Liver (tissue), 9 donors: ENCODE measurements around the gene UBXN1. TPM values are rescaled to one million over a fixed set of nuclear protein-coding genes. Genes with fewer than 3 reads are reported as not detected.

Source experiments
- DNase-seq: peaks from one replicate; pipeline ENCODE4 v3.0.0-alpha.2; 2017; ENCODE audit warnings: low spot score
- H3K27ac ChIP-seq, 2 donors: one replicate each; pipeline ENCODE4 v1.7.0; 2013; ENCODE audit warnings: inconsistent platforms in 2 of 2, low read length in 2 of 2, control low read depth in 1 of 2, low read depth in 1 of 2, mild to moderate bottlenecking in 1 of 2
- H3K27me3 ChIP-seq, 4 donors: one replicate each; pipeline versions ENCODE4 v1.6.1 to v1.7.0; 2013; ENCODE audit warnings: low read length in 3 of 4, inconsistent platforms in 1 of 4, mild to moderate bottlenecking in 1 of 4, moderate library complexity in 1 of 4; ENCODE audit not compliant: control insufficient read depth in 4 of 4, insufficient read depth in 4 of 4
- H3K36me3 ChIP-seq, 4 donors: one replicate each; pipeline versions ENCODE4 v1.6.1 to v1.7.0; 2013; ENCODE audit warnings: low read length in 3 of 4, mild to moderate bottlenecking in 3 of 4, low read depth in 1 of 4, moderate library complexity in 1 of 4; ENCODE audit not compliant: control insufficient read depth in 4 of 4, insufficient read depth in 3 of 4
- H3K4me1 ChIP-seq, 4 donors: one replicate each; pipeline versions ENCODE4 v1.6.1 to v1.7.0; 2013; ENCODE audit warnings: low read length in 3 of 4, mild to moderate bottlenecking in 3 of 4, moderate library complexity in 1 of 4; ENCODE audit not compliant: control insufficient read depth in 4 of 4, insufficient read depth in 4 of 4
- H3K4me3 ChIP-seq, 3 donors: one replicate each; pipeline versions ENCODE4 v1.6.1 to v1.7.0; 2013; ENCODE audit warnings: low read length in 3 of 3, control low read depth in 1 of 3, low read depth in 1 of 3, mild to moderate bottlenecking in 1 of 3
- H3K9ac ChIP-seq, 2 donors: one replicate each; pipeline ENCODE4 v1.7.0; 2013; ENCODE audit warnings: low read length in 2 of 2, mild to moderate bottlenecking in 2 of 2, moderate library complexity in 2 of 2, control low read depth in 1 of 2, low read depth in 1 of 2
- H3K9me3 ChIP-seq, 4 donors: one replicate each; pipeline versions ENCODE4 v1.6.1 to v1.7.0; 2013; ENCODE audit warnings: low read length in 3 of 4; ENCODE audit not compliant: control insufficient read depth in 4 of 4
- FOXA1 ChIP-seq: IDR thresholded peaks from 2 replicates; pipeline ENCODE4 v1.6.1; 2016; ENCODE audit warnings: antibody characterized with exemption
- FOXA2 ChIP-seq: IDR thresholded peaks from 2 replicates; pipeline ENCODE4 v1.6.1; 2016; ENCODE audit warnings: antibody characterized with exemption
- GABPA ChIP-seq, 2 donors: IDR thresholded peaks in 1 of 2; conservative IDR thresholded peaks in 1 of 2; 2 replicates each; pipeline ENCODE4 v1.6.1; 2016; ENCODE audit warnings: antibody characterized with exemption in 2 of 2, mild to moderate bottlenecking in 1 of 2, moderate library complexity in 1 of 2
- HNF4A ChIP-seq, 2 donors: conservative IDR thresholded peaks; 2 replicates each; pipeline ENCODE4 v1.6.1; 2016; ENCODE audit warnings: antibody characterized with exemption in 2 of 2, mild to moderate bottlenecking in 2 of 2
- HNF4G ChIP-seq: IDR thresholded peaks from 2 replicates; pipeline ENCODE4 v1.6.1; 2016; ENCODE audit warnings: antibody characterized with exemption
- JUND ChIP-seq, 2 donors: IDR thresholded peaks; 2 replicates each; pipeline ENCODE4 v1.6.1; 2016; ENCODE audit warnings: antibody characterized with exemption in 2 of 2
- NR2F2 ChIP-seq: IDR thresholded peaks from 2 replicates; pipeline ENCODE4 v1.6.1; 2016; ENCODE audit warnings: antibody characterized with exemption
- RAD21 ChIP-seq, 2 donors: IDR thresholded peaks; 2 replicates each; pipeline ENCODE4 v1.6.1; 2016; ENCODE audit warnings: antibody characterized with exemption in 2 of 2, mild to moderate bottlenecking in 2 of 2
- RXRA ChIP-seq, 2 donors: IDR thresholded peaks; 2 replicates each; pipeline ENCODE4 v1.6.1; 2017 to 2018; ENCODE audit warnings: antibody characterized with exemption in 2 of 2, mild to moderate bottlenecking in 1 of 2
- SP1 ChIP-seq: IDR thresholded peaks from 2 replicates; pipeline ENCODE4 v1.6.1; 2018; ENCODE audit warnings: antibody characterized with exemption, mild to moderate bottlenecking
- TAF1 ChIP-seq: conservative IDR thresholded peaks from 2 replicates; pipeline ENCODE4 v1.6.1; 2016; ENCODE audit warnings: antibody characterized with exemption, mild to moderate bottlenecking
- YY1 ChIP-seq: IDR thresholded peaks from 2 replicates; pipeline ENCODE4 v1.6.1; 2016; ENCODE audit warnings: antibody characterized with exemption, mild to moderate bottlenecking
- WGBS: extraction: QIAGEN DNeasy Blood & Tissue Kit; methylation state at CpG from one replicate; pipeline ENCODE4 v1.1.7; 2013; 5-methylcytosine and 5-hydroxymethylcytosine counted together
- polyA plus RNA-seq, 2 donors: library from polyadenylated mRNA; stranded (reverse) in 1 of 2; unstranded in 1 of 2; fragments of 200-250 nt in 1 of 2; fragments of >200 nt in 1 of 2; fragmentation: Nextera tagmentation in 1 of 2; extraction: Ambion mirVana in 1 of 2; gene quantifications; one replicate each; pipeline versions ENCODE4 v1.2.1 to v1.2.3, GENCODE V29; 2013 to 2015
- total RNA-seq, 2 donors: library from RNA; depleted of rRNA; stranded (reverse); fragments of >200 nt; gene quantifications; one replicate each; pipeline ENCODE4 v1.2.3, GENCODE V29; 2014
- TF ChIP-seq, protein P1 (sequence below): IDR thresholded peaks from 2 replicates; pipeline ENCODE4 v1.6.1; 2016; ENCODE audit warnings: antibody characterized with exemption
- TF ChIP-seq, protein P2 (sequence below): IDR thresholded peaks from 2 replicates; pipeline ENCODE4 v1.6.1; 2016; ENCODE audit warnings: antibody characterized with exemption
- TF ChIP-seq, protein P3 (sequence below): IDR thresholded peaks from 2 replicates; pipeline ENCODE4 v1.6.1; 2016; ENCODE audit warnings: antibody characterized with exemption, mild to moderate bottlenecking
- TF ChIP-seq, protein P4 (sequence below): fragments of 150-350 bp; IDR thresholded peaks from 2 replicates; pipeline ENCODE4 v1.5.1; 2017; ENCODE audit warnings: improper control_type of control experiment, low read depth, low read length; ENCODE audit not compliant: missing input control
- TF ChIP-seq, protein P5 (sequence below): IDR thresholded peaks from 2 replicates; pipeline ENCODE4 v1.6.1; 2016; ENCODE audit warnings: antibody characterized with exemption
- donor health status: healthy.
- donor health status: healthy.
- donor health status: healthy.
- donor health status: healthy.
- donor health status: healthy.

Gene UBXN1
- total and polyA plus RNA-seq, 4 donors = 31.4 to 45.7 (median 41.2) TPM

DNA sequence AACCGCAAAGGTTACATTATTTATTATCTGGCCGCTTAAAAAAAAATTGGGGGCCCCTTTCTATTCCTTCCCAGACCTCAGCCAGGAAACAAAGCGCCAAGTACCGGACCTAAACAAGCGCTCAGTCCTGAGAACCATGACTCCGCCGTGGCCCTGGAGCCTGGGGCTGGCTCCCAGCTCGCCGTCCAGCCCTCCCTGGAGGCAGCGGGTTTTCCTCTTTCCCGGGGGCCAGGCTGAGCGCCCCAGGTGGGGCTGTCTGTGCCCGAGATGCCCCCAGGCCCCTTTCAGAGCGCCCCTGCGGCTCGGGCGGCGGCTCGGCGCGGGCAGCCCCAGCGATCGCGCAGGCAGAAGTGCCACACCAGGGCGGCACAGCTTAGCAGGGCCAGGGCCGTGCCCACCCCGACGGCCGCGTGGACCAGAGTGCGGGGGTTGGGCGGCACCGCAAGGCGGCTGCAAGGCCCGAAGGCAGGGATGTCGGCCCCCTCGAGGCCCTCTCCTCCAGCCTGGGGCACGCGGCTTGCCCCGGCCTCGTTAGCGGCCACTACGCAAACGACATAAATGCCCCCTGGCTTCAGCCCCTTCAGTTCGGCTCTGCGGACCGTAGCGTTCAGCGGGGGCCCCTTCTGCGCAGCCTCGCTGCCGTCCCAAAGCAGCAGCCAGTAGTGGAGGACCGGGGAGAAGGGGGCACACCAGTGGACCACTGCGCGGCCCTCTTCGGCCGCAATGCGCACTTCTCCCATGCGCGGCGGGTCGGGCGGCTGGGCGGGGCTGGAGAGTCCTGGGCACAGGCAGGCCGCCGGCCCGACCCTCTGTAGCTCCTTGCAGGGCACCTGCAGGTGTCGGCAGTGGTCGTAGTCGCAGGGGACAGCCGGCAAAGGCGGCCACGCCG is 8.9 kb upstream of the UBXN1 start:
- Histone ChIP-seq H3K27ac (no peak overlapping the region), H3K9me3 (no peaks in the 10 kb centered on the region), H3K9ac (no peak overlapping the region), H3K4me1 (peaks cover 0 to 8% (median 3%) of the 10 kb centered on the region in 4 donors), H3K36me3 (peaks cover 6 to 22% (median 17%) of the 10 kb centered on the region in 4 donors), H3K4me3 (peak overlapping the region in 1 of 3 donors; percentile 27), H3K27me3 (no peaks in the 10 kb centered on the region)
- TF ChIP-seq, protein P1, sequence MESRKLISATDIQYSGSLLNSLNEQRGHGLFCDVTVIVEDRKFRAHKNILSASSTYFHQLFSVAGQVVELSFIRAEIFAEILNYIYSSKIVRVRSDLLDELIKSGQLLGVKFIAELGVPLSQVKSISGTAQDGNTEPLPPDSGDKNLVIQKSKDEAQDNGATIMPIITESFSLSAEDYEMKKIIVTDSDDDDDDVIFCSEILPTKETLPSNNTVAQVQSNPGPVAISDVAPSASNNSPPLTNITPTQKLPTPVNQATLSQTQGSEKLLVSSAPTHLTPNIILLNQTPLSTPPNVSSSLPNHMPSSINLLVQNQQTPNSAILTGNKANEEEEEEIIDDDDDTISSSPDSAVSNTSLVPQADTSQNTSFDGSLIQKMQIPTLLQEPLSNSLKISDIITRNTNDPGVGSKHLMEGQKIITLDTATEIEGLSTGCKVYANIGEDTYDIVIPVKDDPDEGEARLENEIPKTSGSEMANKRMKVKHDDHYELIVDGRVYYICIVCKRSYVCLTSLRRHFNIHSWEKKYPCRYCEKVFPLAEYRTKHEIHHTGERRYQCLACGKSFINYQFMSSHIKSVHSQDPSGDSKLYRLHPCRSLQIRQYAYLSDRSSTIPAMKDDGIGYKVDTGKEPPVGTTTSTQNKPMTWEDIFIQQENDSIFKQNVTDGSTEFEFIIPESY = no peak
- TF ChIP-seq RXRA (IDR thresholded peaks at IDR 0.05) = no peak
- no peak for TF ChIP-seq GABPA (IDR thresholded peaks at IDR 0.05 in 1 of 2, conservative IDR thresholded peaks at IDR 0.05 in 1 of 2)
- no peak for TF ChIP-seq FOXA1
- no peak for TF ChIP-seq RAD21 (IDR thresholded peaks at IDR 0.05)
- TF ChIP-seq JUND (IDR thresholded peaks at IDR 0.05) = no peak
- no peak for TF ChIP-seq HNF4G
- TF ChIP-seq, protein P2, sequence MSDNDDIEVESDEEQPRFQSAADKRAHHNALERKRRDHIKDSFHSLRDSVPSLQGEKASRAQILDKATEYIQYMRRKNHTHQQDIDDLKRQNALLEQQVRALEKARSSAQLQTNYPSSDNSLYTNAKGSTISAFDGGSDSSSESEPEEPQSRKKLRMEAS = no peak
- TF ChIP-seq YY1 = no peak
- TF ChIP-seq, protein P3, sequence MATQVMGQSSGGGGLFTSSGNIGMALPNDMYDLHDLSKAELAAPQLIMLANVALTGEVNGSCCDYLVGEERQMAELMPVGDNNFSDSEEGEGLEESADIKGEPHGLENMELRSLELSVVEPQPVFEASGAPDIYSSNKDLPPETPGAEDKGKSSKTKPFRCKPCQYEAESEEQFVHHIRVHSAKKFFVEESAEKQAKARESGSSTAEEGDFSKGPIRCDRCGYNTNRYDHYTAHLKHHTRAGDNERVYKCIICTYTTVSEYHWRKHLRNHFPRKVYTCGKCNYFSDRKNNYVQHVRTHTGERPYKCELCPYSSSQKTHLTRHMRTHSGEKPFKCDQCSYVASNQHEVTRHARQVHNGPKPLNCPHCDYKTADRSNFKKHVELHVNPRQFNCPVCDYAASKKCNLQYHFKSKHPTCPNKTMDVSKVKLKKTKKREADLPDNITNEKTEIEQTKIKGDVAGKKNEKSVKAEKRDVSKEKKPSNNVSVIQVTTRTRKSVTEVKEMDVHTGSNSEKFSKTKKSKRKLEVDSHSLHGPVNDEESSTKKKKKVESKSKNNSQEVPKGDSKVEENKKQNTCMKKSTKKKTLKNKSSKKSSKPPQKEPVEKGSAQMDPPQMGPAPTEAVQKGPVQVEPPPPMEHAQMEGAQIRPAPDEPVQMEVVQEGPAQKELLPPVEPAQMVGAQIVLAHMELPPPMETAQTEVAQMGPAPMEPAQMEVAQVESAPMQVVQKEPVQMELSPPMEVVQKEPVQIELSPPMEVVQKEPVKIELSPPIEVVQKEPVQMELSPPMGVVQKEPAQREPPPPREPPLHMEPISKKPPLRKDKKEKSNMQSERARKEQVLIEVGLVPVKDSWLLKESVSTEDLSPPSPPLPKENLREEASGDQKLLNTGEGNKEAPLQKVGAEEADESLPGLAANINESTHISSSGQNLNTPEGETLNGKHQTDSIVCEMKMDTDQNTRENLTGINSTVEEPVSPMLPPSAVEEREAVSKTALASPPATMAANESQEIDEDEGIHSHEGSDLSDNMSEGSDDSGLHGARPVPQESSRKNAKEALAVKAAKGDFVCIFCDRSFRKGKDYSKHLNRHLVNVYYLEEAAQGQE = no peak
- TF ChIP-seq SP1 = no peak
- no peak for TF ChIP-seq FOXA2
- TF ChIP-seq TAF1 = no peak
- TF ChIP-seq, protein P4, sequence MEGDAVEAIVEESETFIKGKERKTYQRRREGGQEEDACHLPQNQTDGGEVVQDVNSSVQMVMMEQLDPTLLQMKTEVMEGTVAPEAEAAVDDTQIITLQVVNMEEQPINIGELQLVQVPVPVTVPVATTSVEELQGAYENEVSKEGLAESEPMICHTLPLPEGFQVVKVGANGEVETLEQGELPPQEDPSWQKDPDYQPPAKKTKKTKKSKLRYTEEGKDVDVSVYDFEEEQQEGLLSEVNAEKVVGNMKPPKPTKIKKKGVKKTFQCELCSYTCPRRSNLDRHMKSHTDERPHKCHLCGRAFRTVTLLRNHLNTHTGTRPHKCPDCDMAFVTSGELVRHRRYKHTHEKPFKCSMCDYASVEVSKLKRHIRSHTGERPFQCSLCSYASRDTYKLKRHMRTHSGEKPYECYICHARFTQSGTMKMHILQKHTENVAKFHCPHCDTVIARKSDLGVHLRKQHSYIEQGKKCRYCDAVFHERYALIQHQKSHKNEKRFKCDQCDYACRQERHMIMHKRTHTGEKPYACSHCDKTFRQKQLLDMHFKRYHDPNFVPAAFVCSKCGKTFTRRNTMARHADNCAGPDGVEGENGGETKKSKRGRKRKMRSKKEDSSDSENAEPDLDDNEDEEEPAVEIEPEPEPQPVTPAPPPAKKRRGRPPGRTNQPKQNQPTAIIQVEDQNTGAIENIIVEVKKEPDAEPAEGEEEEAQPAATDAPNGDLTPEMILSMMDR = no peak
- TF ChIP-seq NR2F2 = no peak
- TF ChIP-seq HNF4A (conservative IDR thresholded peaks at IDR 0.05) = no peak
- TF ChIP-seq, protein P5, sequence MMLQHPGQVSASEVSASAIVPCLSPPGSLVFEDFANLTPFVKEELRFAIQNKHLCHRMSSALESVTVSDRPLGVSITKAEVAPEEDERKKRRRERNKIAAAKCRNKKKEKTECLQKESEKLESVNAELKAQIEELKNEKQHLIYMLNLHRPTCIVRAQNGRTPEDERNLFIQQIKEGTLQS = no peak
- no peak for DNase-seq
- 33% methylated on average over 74 of the region's 74 CpGs for WGBS
